KBM-7 (cell line): ENCODE data around the gene CHCHD6.

Source experiments
- DNase-seq: peaks from one replicate; pipeline ENCODE4 v3.0.0-alpha.2; 2015
- in situ Hi-C: fragments of 300-500 bp; cut with MboI; formaldehyde crosslinking; loops from 2 replicates; pipeline ENCODE4 v1.14.3; 2020; ENCODE audit warnings: low sequenced_read_pairs, low pct_unique_long_range_greater_than_20kb, mixed read lengths

The CHCHD6 gene

GRCh38 chr3:126924458-126924857, 220.4 kb downstream of the CHCHD6 start:
- DNase-seq, result no peak
- in situ Hi-C loops, result no loop called here

GRCh38 chr3:126925411-126926171, 221.6 kb downstream of the CHCHD6 start:
- no peak for DNase-seq

GRCh38 chr3:126926684-126927400, 222.8 kb downstream of the CHCHD6 start:
- in situ Hi-C loops, result no loop called here
- DNase-seq, result no peak

More at GRCh38 chr3:126925411-126926171, 221.6 kb downstream of the CHCHD6 start:
- in situ Hi-C loops, result no loop called here

GRCh38 chr3:126927401-126927750, 223.3 kb downstream of the CHCHD6 start:
- no peak for DNase-seq
- in situ Hi-C loops, result no loop called here

GRCh38 chr3:126927846-126928245, 223.8 kb downstream of the CHCHD6 start:
- in situ Hi-C loops, result no loop called here
- no peak for DNase-seq

GRCh38 chr3:126928921-126929474, 225.0 kb downstream of the CHCHD6 start:
- DNase-seq, result no peak
- in situ Hi-C loops, result no loop called here

- in situ Hi-C loops, result no loop called here
- DNase-seq, result no peak
Measured at GRCh38 chr3:126930936-126931600, 227.0 kb downstream of the CHCHD6 start.

GRCh38 chr3:126931806-126932187, 227.8 kb downstream of the CHCHD6 start:
- in situ Hi-C loops, result no loop called here

GRCh38 chr3:126932188-126932931, 228.3 kb downstream of the CHCHD6 start:
- DNase-seq, result no peak
- in situ Hi-C loops, result no loop called here

More at GRCh38 chr3:126931806-126932187, 227.8 kb downstream of the CHCHD6 start:
- DNase-seq, result no peak

- DNase-seq, result no peak
- in situ Hi-C loops, result no loop called here
Measured at GRCh38 chr3:126934031-126934531, 230.0 kb downstream of the CHCHD6 start.

- in situ Hi-C loops, result no loop called here
Measured at GRCh38 chr3:126934991-126935390, 231.0 kb downstream of the CHCHD6 start.

GRCh38 chr3:126935756-126936509, 231.9 kb downstream of the CHCHD6 start:
- in situ Hi-C loops, result no loop called here
- DNase-seq, result peak; percentile 16

More at GRCh38 chr3:126934991-126935390, 231.0 kb downstream of the CHCHD6 start:
- DNase-seq, result no peak

- in situ Hi-C loops, result no loop called here
- no peak for DNase-seq
Measured at GRCh38 chr3:126936853-126937425, 232.9 kb downstream of the CHCHD6 start.

- no peak for DNase-seq
- in situ Hi-C loops, result no loop called here
Measured at GRCh38 chr3:126937533-126937932, 233.5 kb downstream of the CHCHD6 start.

- DNase-seq, result no peak
- in situ Hi-C loops, result no loop called here
Measured at GRCh38 chr3:126937973-126938372, 233.9 kb downstream of the CHCHD6 start.

- DNase-seq, result no peak
- in situ Hi-C loops, result no loop called here
Measured at GRCh38 chr3:126938520-126939337, 234.7 kb downstream of the CHCHD6 start.

GRCh38 chr3:126939338-126939718, 235.3 kb downstream of the CHCHD6 start:
- DNase-seq, result no peak
- in situ Hi-C loops, result no loop called here
